Measurements from ENCODE around the gene SPATA31C2. TPM values are rescaled to one million over a fixed set of nuclear protein-coding genes. Genes with fewer than 3 reads are reported as not detected.

SPATA31C2 gene
- total RNA-seq, 3 donors from 2014 or later (not counting 1 experiment from before 2014, with no cell fraction given): not detected

GRCh38 chr9:88183798-88184495 lies 45.7 kb upstream of the SPATA31C2 start:
- no peaks in the 10 kb centered on the region for H3K36me3 ChIP-seq (ENCODE audit: control insufficient read depth, insufficient read depth, low read length)
- no peaks in the 10 kb centered on the region for H3K27me3 ChIP-seq (ENCODE audit: control insufficient read depth, insufficient read depth, low read length)
- H3K4me3 ChIP-seq (ENCODE audit: low read length): no peak overlapping the region
- H3K27ac ChIP-seq (ENCODE audit: low read length): no peak overlapping the region
- Mint-ChIP-seq H3K27ac (no peak overlapping the region), H3K4me3 (no peak overlapping the region), H3K4me1 (peaks cover 18 to 20% of the 10 kb centered on the region in 2 donors), H3K9me3 (peaks cover 2% of the 10 kb centered on the region in 2 donors), H3K27me3 (ENCODE audit: low read depth in 2 of 2) (peaks cover 32 to 55% of the 10 kb centered on the region in 2 donors), H3K36me3 (no peaks in the 10 kb centered on the region)
- ATAC-seq: no peak
- intact Hi-C loops (cut with micrococcal nuclease): no loop called here
- no peak for TF ChIP-seq CTCF (IDR thresholded peaks at IDR 0.05)
- no peaks in the 10 kb centered on the region for H3K9me3 ChIP-seq (ENCODE audit: control insufficient read depth, insufficient read depth, low read length)
- 100% methylated on average over 4 of the region's 5 CpGs for WGBS (ENCODE audit: insufficient coverage)
- DNase-seq: no peak
- H3K4me1 ChIP-seq (ENCODE audit: control insufficient read depth, insufficient read depth, low read length): peaks cover 18% of the 10 kb centered on the region

GRCh38 chr9:88182501-88182900 lies 44.2 kb upstream of the SPATA31C2 start:
- intact Hi-C loops (cut with micrococcal nuclease): no loop called here
- H3K27ac Mint-ChIP-seq: no peak overlapping the region
- TF ChIP-seq CTCF (IDR thresholded peaks at IDR 0.05): no peak
- H3K4me1 ChIP-seq (ENCODE audit: control insufficient read depth, insufficient read depth, low read length): peaks cover 22% of the 10 kb centered on the region
- ATAC-seq (no peak), DNase-seq (no peak)
- no peak overlapping the region for H3K4me3 Mint-ChIP-seq
- H3K4me1 Mint-ChIP-seq: peaks cover 27% of the 10 kb centered on the region in 2 donors
- WGBS (ENCODE audit: insufficient coverage): 91% methylated on average over 6 of the region's 6 CpGs
- no peaks in the 10 kb centered on the region for H3K36me3 Mint-ChIP-seq
- H3K9me3 ChIP-seq (ENCODE audit: control insufficient read depth, insufficient read depth, low read length): no peaks in the 10 kb centered on the region
- H3K27me3 ChIP-seq (ENCODE audit: control insufficient read depth, insufficient read depth, low read length): no peaks in the 10 kb centered on the region
- H3K9me3 Mint-ChIP-seq: peaks cover 2% of the 10 kb centered on the region in 2 donors
- H3K27me3 Mint-ChIP-seq (ENCODE audit: low read depth in 2 of 2): peaks cover 27 to 43% of the 10 kb centered on the region in 2 donors
- no peak overlapping the region for H3K4me3 ChIP-seq (ENCODE audit: low read length)
- no peaks in the 10 kb centered on the region for H3K36me3 ChIP-seq (ENCODE audit: control insufficient read depth, insufficient read depth, low read length)
- H3K27ac ChIP-seq (ENCODE audit: low read length): no peak overlapping the region

- no peaks in the 10 kb centered on the region for H3K36me3 ChIP-seq (ENCODE audit: control insufficient read depth, insufficient read depth, low read length)
- peak overlapping the region; percentile 56 for H3K4me3 Mint-ChIP-seq
- H3K27ac Mint-ChIP-seq: peak overlapping the region in 1 of 2 donors; percentile 56
- TF ChIP-seq CTCF (IDR thresholded peaks at IDR 0.05): no peak
- WGBS (ENCODE audit: insufficient coverage): 94% methylated on average over 23 of the region's 23 CpGs
- H3K9me3 Mint-ChIP-seq: peaks cover 2% of the 10 kb centered on the region in 2 donors
- H3K4me1 Mint-ChIP-seq: peaks cover 27 to 39% of the 10 kb centered on the region in 2 donors
- DNase-seq (no peak), ATAC-seq (no peak)
- intact Hi-C loops (cut with micrococcal nuclease): no loop called here
- no peaks in the 10 kb centered on the region for H3K9me3 ChIP-seq (ENCODE audit: control insufficient read depth, insufficient read depth, low read length)
- H3K27ac ChIP-seq (ENCODE audit: low read length): no peak overlapping the region
- H3K4me1 ChIP-seq (ENCODE audit: control insufficient read depth, insufficient read depth, low read length): peaks cover 22% of the 10 kb centered on the region
- H3K4me3 ChIP-seq (ENCODE audit: low read length): no peak overlapping the region
- no peaks in the 10 kb centered on the region for H3K36me3 Mint-ChIP-seq
- H3K27me3 ChIP-seq (ENCODE audit: control insufficient read depth, insufficient read depth, low read length): no peaks in the 10 kb centered on the region
- H3K27me3 Mint-ChIP-seq (ENCODE audit: low read depth in 2 of 2): peaks cover 15 to 26% of the 10 kb centered on the region in 2 donors
Measured at GRCh38 chr9:88180081-88180765, 41.9 kb upstream of the SPATA31C2 start.

All from natural killer cell (primary cell).